Neuronal stem cell (in vitro differentiated cells): ENCODE results near the gene DPH5.
"Not testable (repeated sequence)": the region's sequence is repeated elsewhere in the genome, so short reads cannot be mapped to it uniquely, and the experiment has no call there.

Experiments used
- DNase-seq: peaks from one replicate; pipeline ENCODE4 v3.0.0-alpha.2; 2013; ENCODE audit warnings: low spot score
- H2AFZ ChIP-seq: one replicate; pipeline ENCODE4 v1.6.1; 2013; ENCODE audit warnings: mild to moderate bottlenecking, low read length, inconsistent platforms
- H2AK5ac ChIP-seq: 2 replicates; pipeline ENCODE4 v1.6.1; 2013; ENCODE audit warnings: low read depth, mild to moderate bottlenecking, inconsistent platforms, low read length, moderate library complexity, mixed read lengths
- H2BK120ac ChIP-seq: 2 replicates; pipeline ENCODE4 v1.6.1; 2013; ENCODE audit warnings: low read depth, mild to moderate bottlenecking, inconsistent platforms, low read length, moderate library complexity, mixed read lengths
- H2BK12ac ChIP-seq: one replicate; pipeline ENCODE4 v1.6.1; 2013; ENCODE audit warnings: low read length, inconsistent platforms
- H2BK15ac ChIP-seq: 2 replicates; pipeline ENCODE4 v1.6.1; 2013; ENCODE audit warnings: mild to moderate bottlenecking, low read length, inconsistent platforms, mixed read lengths
- H2BK5ac ChIP-seq: one replicate; pipeline ENCODE4 v1.6.1; 2013; ENCODE audit warnings: inconsistent platforms, mild to moderate bottlenecking, low read length, moderate library complexity
- H3K14ac ChIP-seq: one replicate; pipeline ENCODE4 v1.6.1; 2013; ENCODE audit warnings: low read length, inconsistent platforms
- H3K18ac ChIP-seq: 2 replicates; pipeline ENCODE4 v1.6.1; 2013; ENCODE audit warnings: low read length, inconsistent platforms
- H3K23ac ChIP-seq: 2 replicates; pipeline ENCODE4 v1.6.1; 2013; ENCODE audit warnings: low read depth, mild to moderate bottlenecking, mixed read lengths, low read length, inconsistent platforms; ENCODE audit not compliant: poor library complexity
- H3K27ac ChIP-seq: replicated peaks from 3 replicates; pipeline ENCODE4 v1.5.1; 2013; ENCODE audit warnings: low read length, inconsistent platforms
- H3K27me3 ChIP-seq, 3 experiments: 2 replicates each; pipeline ENCODE4 v1.6.1; 2013; ENCODE audit warnings: low read length in 3 of 3, mild to moderate bottlenecking in 2 of 3, inconsistent platforms in 1 of 3, low read depth in 1 of 3, mixed read lengths in 1 of 3, moderate library complexity in 1 of 3; ENCODE audit not compliant: control insufficient read depth in 3 of 3, insufficient read depth in 3 of 3
- H3K36me3 ChIP-seq, 2 donors: replicated peaks in 1 of 2; 2 replicates each; pipeline ENCODE4 v1.6.1; 2013; ENCODE audit warnings: low read length in 2 of 2; ENCODE audit not compliant: control insufficient read depth in 2 of 2, insufficient read depth in 2 of 2
- H3K4ac ChIP-seq: 2 replicates; pipeline ENCODE4 v1.6.1; 2013; ENCODE audit warnings: inconsistent platforms, mild to moderate bottlenecking, low read length, moderate library complexity
- H3K4me1 ChIP-seq, 2 donors: 1 replicate in 1 of 2; 2 replicates in 1 of 2; pipeline ENCODE4 v1.6.1; 2013; ENCODE audit warnings: low read length in 2 of 2, low read depth in 1 of 2; ENCODE audit not compliant: control insufficient read depth in 2 of 2, insufficient read depth in 1 of 2
- H3K4me2 ChIP-seq: one replicate; pipeline ENCODE4 v1.6.1; 2013; ENCODE audit warnings: mild to moderate bottlenecking, low read length, inconsistent platforms; ENCODE audit not compliant: insufficient read depth, poor library complexity, severe bottlenecking
- H3K4me3 ChIP-seq, 2 donors: 2 replicates each; pipeline ENCODE4 v1.5.1; 2013; ENCODE audit warnings: low read length in 2 of 2, mild to moderate bottlenecking in 2 of 2, inconsistent platforms in 1 of 2, moderate library complexity in 1 of 2
- H3K79me1 ChIP-seq: one replicate; pipeline ENCODE4 v1.6.1; 2013; ENCODE audit warnings: low read depth, mild to moderate bottlenecking, inconsistent platforms, low read length, moderate library complexity
- H3K9ac ChIP-seq: one replicate; pipeline ENCODE4 v1.6.1; 2013; ENCODE audit warnings: mild to moderate bottlenecking, low read depth, low read length, inconsistent platforms; ENCODE audit not compliant: poor library complexity
- H3K9me3 ChIP-seq, 2 donors: replicated peaks in 1 of 2; 2 replicates each; pipeline versions ENCODE3 to v1.6.1; 2013; ENCODE audit warnings: low read length in 2 of 2, mild to moderate bottlenecking in 2 of 2, inconsistent platforms in 1 of 2, low read depth in 1 of 2, mixed read lengths in 1 of 2, moderate library complexity in 1 of 2; ENCODE audit not compliant: control insufficient read depth in 2 of 2, insufficient read depth in 1 of 2
- H4K8ac ChIP-seq: one replicate; pipeline ENCODE4 v1.6.1; 2013; ENCODE audit warnings: low read depth, mild to moderate bottlenecking, inconsistent platforms, low read length, moderate library complexity
- H4K91ac ChIP-seq: one replicate; pipeline ENCODE4 v1.6.1; 2013; ENCODE audit warnings: low read length, low read depth, mild to moderate bottlenecking, inconsistent platforms; ENCODE audit not compliant: poor library complexity
- WGBS, 2 donors: extraction: QIAGEN DNeasy Blood & Tissue Kit; methylation state at CpG; one replicate each; pipeline ENCODE4 v1.1.7; 2013; ENCODE audit warnings: missing lambda C conversion rate in 2 of 2, mixed read lengths in 1 of 2; ENCODE audit not compliant: insufficient read length in 2 of 2, insufficient replicate concordance in 1 of 2; ENCODE audit errors: extremely low coverage in 2 of 2; 5-methylcytosine and 5-hydroxymethylcytosine counted together

The DPH5 gene

GRCh38 chr1:100952104-100952745 lies 73.4 kb downstream of the DPH5 start:
- H3K79me1 ChIP-seq: no peaks in the 10 kb centered on the region
- peaks cover 0 to 6% of the 10 kb centered on the region in 2 donors for H3K9me3 ChIP-seq
- H4K8ac ChIP-seq: no peak overlapping the region
- H3K14ac ChIP-seq: no peak overlapping the region
- no peak overlapping the region for H3K4me2 ChIP-seq
- H3K4ac ChIP-seq: no peak overlapping the region
- peaks cover 6 to 20% of the 10 kb centered on the region in 2 donors for H3K4me1 ChIP-seq
- no peak overlapping the region for H3K27ac ChIP-seq
- H2AFZ ChIP-seq: no peak overlapping the region
- no peaks in the 10 kb centered on the region for H3K27me3 ChIP-seq
- no peak overlapping the region for H2AK5ac ChIP-seq
- H3K23ac ChIP-seq: no peak overlapping the region
- no peak overlapping the region for H3K4me3 ChIP-seq
- no peak overlapping the region for H3K9ac ChIP-seq
- no peak overlapping the region for H2BK120ac ChIP-seq
- no peak overlapping the region for H2BK5ac ChIP-seq
- DNase-seq: no peak
- H3K36me3 ChIP-seq: peaks cover 0 to 34% of the 10 kb centered on the region in 2 donors
- H4K91ac ChIP-seq: no peak overlapping the region
- WGBS, 2 donors: no CpG with 5 or more reads among the region's 4 CpGs
- no peak overlapping the region for H3K18ac ChIP-seq
- H2BK12ac ChIP-seq: no peak overlapping the region
- no peak overlapping the region for H2BK15ac ChIP-seq

- Histone ChIP-seq H3K27ac (peak overlapping the region; percentile 31), H3K4me3 (no peak overlapping the region), H3K27me3 (no peaks in the 10 kb centered on the region), H3K4me2 (no peak overlapping the region), H2BK5ac (no peak overlapping the region), H4K8ac (no peak overlapping the region), H3K18ac (no peak overlapping the region), H2AK5ac (no peak overlapping the region), H3K14ac (no peak overlapping the region), H2BK12ac (no peak overlapping the region), H3K4me1 (peaks cover 6 to 20% of the 10 kb centered on the region in 2 donors), H3K9ac (no peak overlapping the region), H2BK15ac (no peak overlapping the region), H3K79me1 (no peaks in the 10 kb centered on the region), H4K91ac (no peak overlapping the region), H3K9me3 (peaks cover 0 to 6% of the 10 kb centered on the region in 2 donors), H3K4ac (no peak overlapping the region), H2BK120ac (no peak overlapping the region), H2AFZ (no peak overlapping the region), H3K36me3 (peaks cover 0 to 26% of the 10 kb centered on the region in 2 donors), H3K23ac (no peak overlapping the region)
- WGBS, 2 donors: no CpG with 5 or more reads among the region's 4 CpGs
- DNase-seq: peak; percentile 24
Measured at GRCh38 chr1:100950781-100951180, 74.8 kb downstream of the DPH5 start.

- Histone ChIP-seq H3K27ac (peak overlapping the region; percentile 31), H3K4me1 (peaks cover 3 to 20% of the 10 kb centered on the region in 2 donors), H3K27me3 (no peaks in the 10 kb centered on the region), H2BK5ac (no peak overlapping the region), H3K4ac (no peak overlapping the region), H3K14ac (no peak overlapping the region), H3K18ac (no peak overlapping the region), H4K91ac (no peak overlapping the region), H2BK15ac (no peak overlapping the region), H3K36me3 (peaks cover 0 to 26% of the 10 kb centered on the region in 2 donors), H2AFZ (no peak overlapping the region), H3K79me1 (no peaks in the 10 kb centered on the region), H3K9ac (no peak overlapping the region), H3K4me2 (no peak overlapping the region), H3K9me3 (peaks cover 0 to 6% of the 10 kb centered on the region in 2 donors), H3K23ac (no peak overlapping the region), H2AK5ac (no peak overlapping the region), H3K4me3 (no peak overlapping the region), H2BK120ac (no peak overlapping the region), H2BK12ac (no peak overlapping the region), H4K8ac (no peak overlapping the region)
- DNase-seq: no peak
Measured at GRCh38 chr1:100950337-100950736, 75.2 kb downstream of the DPH5 start.

- H2BK120ac ChIP-seq, H2BK5ac ChIP-seq, H3K4me3 ChIP-seq, H3K9ac ChIP-seq, H2BK12ac ChIP-seq, H3K4me2 ChIP-seq, H3K27me3 ChIP-seq, H2AK5ac ChIP-seq, H2BK15ac ChIP-seq, H3K79me1 ChIP-seq, H3K4ac ChIP-seq, H4K91ac ChIP-seq, H2AFZ ChIP-seq, H3K23ac ChIP-seq, H4K8ac ChIP-seq, H3K14ac ChIP-seq, H3K9me3 ChIP-seq: not testable (repeated sequence)
- Histone ChIP-seq H3K27ac (peak overlapping the region; percentile 22), H3K36me3 (peaks cover 0 to 26% of the 10 kb centered on the region in 2 donors), H3K4me1 (peaks cover 2 to 20% of the 10 kb centered on the region in 2 donors), H3K18ac (peak overlapping the region; percentile 87)
- WGBS, 2 donors: no CpG with 5 or more reads among the region's 9 CpGs
- peak; percentile 33 for DNase-seq
Measured at GRCh38 chr1:100949515-100950158, 75.9 kb downstream of the DPH5 start.
